H1 (cell line): ENCODE measurements around the gene LIMA1. TPM values are rescaled to one million over a fixed set of nuclear protein-coding genes. Genes with fewer than 3 reads are reported as not detected.

Source experiments
- CTCF ChIA-PET: fragments of 300-600 bp; sonication (Branson Sonifier 250); formaldehyde crosslinking; loops from one replicate; lab custom pipeline; 2021; ENCODE audit not compliant: partially characterized antibody; lab: Charles Lee
- POLR2A ChIA-PET: fragments of 300-600 bp; sonication (Branson Sonifier 250); formaldehyde crosslinking; loops from one replicate; lab custom pipeline; 2021; ENCODE audit warnings: inconsistent platforms; ENCODE audit not compliant: partially characterized antibody; lab: Charles Lee
- DNase-seq, 2 experiments: peaks; one replicate each; pipeline versions ENCODE4 v3.0.0 to v3.0.0-alpha.2; 2010 to 2022; ENCODE audit warnings: low spot score in 2 of 2, low read depth in 1 of 2, mixed read lengths in 1 of 2
- FAIRE-seq: peaks from 2 replicates; lab custom pipeline; 2011; peaks lifted over from hg19 to GRCh38; lab: Jason Lieb, UNC
- H2AFZ ChIP-seq: 2 replicates; pipeline ENCODE4 v1.8.1; 2012; ENCODE audit warnings: low read length, inconsistent platforms
- H2AK5ac ChIP-seq: 2 replicates; pipeline ENCODE4 v1.6.1; 2013; ENCODE audit warnings: low read depth, low read length
- H2BK120ac ChIP-seq: replicated peaks from 2 replicates; pipeline ENCODE3; 2013; ENCODE audit warnings: low read depth, low read length, inconsistent platforms
- H2BK12ac ChIP-seq: 2 replicates; pipeline ENCODE4 v1.6.1; 2013; ENCODE audit warnings: low read depth, low read length
- H2BK15ac ChIP-seq: 2 replicates; pipeline ENCODE4 v1.6.1; 2013; ENCODE audit warnings: low read length
- H2BK20ac ChIP-seq: 2 replicates; pipeline ENCODE4 v1.6.1; 2013; ENCODE audit warnings: low read length
- H2BK5ac ChIP-seq: 2 replicates; pipeline ENCODE4 v1.6.1; 2013; ENCODE audit warnings: low read depth, low read length
- H3K14ac ChIP-seq: 2 replicates; pipeline ENCODE4 v1.6.1; 2013; ENCODE audit warnings: inconsistent platforms; ENCODE audit not compliant: insufficient read length
- H3K18ac ChIP-seq: 2 replicates; pipeline ENCODE4 v1.6.1; 2013; ENCODE audit warnings: low read length; ENCODE audit errors: extremely low read depth
- H3K23ac ChIP-seq: 2 replicates; pipeline ENCODE4 v1.6.1; 2013; ENCODE audit warnings: inconsistent platforms; ENCODE audit not compliant: insufficient read length
- H3K23me2 ChIP-seq: 2 replicates; pipeline ENCODE4 v1.6.1; 2013; ENCODE audit warnings: low read depth, low read length
- H3K27ac ChIP-seq: 2 replicates; pipeline ENCODE4 v1.6.1; 2011; ENCODE audit warnings: low read depth, low read length, inconsistent platforms
- H3K27me3 ChIP-seq, 4 experiments: replicated peaks in 1 of 4; 1 replicate in 1 of 4; 2 replicates in 3 of 4; pipeline versions ENCODE4 v1.6.1 to v1.8.1; 2011 to 2013; ENCODE audit warnings: low read length in 3 of 4, mild to moderate bottlenecking in 3 of 4, inconsistent platforms in 2 of 4, mixed read lengths in 2 of 4, moderate library complexity in 1 of 4; ENCODE audit not compliant: control insufficient read depth in 3 of 4, insufficient read depth in 3 of 4; ENCODE audit errors: extremely low read depth in 1 of 4
- H3K36me3 ChIP-seq, 4 experiments: 2 replicates each; pipeline versions ENCODE4 v1.6.1 to v1.8.1; 2011 to 2013; ENCODE audit warnings: mild to moderate bottlenecking in 4 of 4, low read length in 3 of 4, moderate library complexity in 2 of 4, control low read depth in 1 of 4, inconsistent platforms in 1 of 4; ENCODE audit not compliant: insufficient read depth in 4 of 4, control insufficient read depth in 2 of 4
- H3K4ac ChIP-seq: replicated peaks from 2 replicates; pipeline ENCODE3; 2013; ENCODE audit warnings: low read length, low read depth, mixed read lengths, inconsistent platforms; ENCODE audit not compliant: insufficient read length
- H3K4me1 ChIP-seq, 4 experiments: replicated peaks in 1 of 4; 1 replicate in 1 of 4; 2 replicates in 3 of 4; pipeline versions ENCODE4 v1.6.1 to v1.8.1; 2011 to 2013; ENCODE audit warnings: low read length in 3 of 4, inconsistent platforms in 2 of 4, mixed read lengths in 1 of 4; ENCODE audit not compliant: insufficient read depth in 4 of 4, control insufficient read depth in 3 of 4
- H3K4me2 ChIP-seq, 2 experiments: 2 replicates each; pipeline versions ENCODE4 v1.6.1 to v1.8.1; 2011 to 2013; ENCODE audit warnings: low read depth in 2 of 2, low read length in 2 of 2, control low read depth in 1 of 2, inconsistent platforms in 1 of 2, mild to moderate bottlenecking in 1 of 2; ENCODE audit not compliant: insufficient read depth in 1 of 2
- H3K4me3 ChIP-seq, 4 experiments: fragments of 200-600, 300-600 bp in 1 of 4; sonication (generic), shearing (Covaris generic), sonication (Bioruptor Twin) in 1 of 4; 2 replicates each; pipeline versions ENCODE4 v1.5.1 to v1.8.1; 2011 to 2016; ENCODE audit warnings: low read length in 4 of 4, low read depth in 3 of 4, control low read depth in 2 of 4, inconsistent platforms in 2 of 4, mild to moderate bottlenecking in 2 of 4, mixed read lengths in 1 of 4, moderate library complexity in 1 of 4; ENCODE audit not compliant: insufficient read depth in 2 of 4; ENCODE audit errors: extremely low read depth in 1 of 4
- H3K56ac ChIP-seq: replicated peaks from 2 replicates; pipeline ENCODE3; 2013; ENCODE audit warnings: low read depth, mild to moderate bottlenecking, mixed read lengths, low read length, inconsistent platforms; ENCODE audit not compliant: insufficient read length
- H3K79me1 ChIP-seq: 2 replicates; pipeline ENCODE4 v1.6.1; 2013; ENCODE audit warnings: low read depth, low read length, control low read depth
- H3K79me2 ChIP-seq, 2 experiments: 2 replicates each; pipeline versions ENCODE4 v1.6.1 to v1.8.1; 2012 to 2013; ENCODE audit warnings: low read length in 2 of 2, mild to moderate bottlenecking in 2 of 2, inconsistent platforms in 1 of 2; ENCODE audit not compliant: insufficient read depth in 2 of 2, control insufficient read depth in 1 of 2
- H3K9ac ChIP-seq, 4 experiments: replicated peaks in 1 of 4; 1 replicate in 1 of 4; 2 replicates in 3 of 4; pipeline versions ENCODE4 v1.6.1 to v1.8.1; 2011 to 2013; ENCODE audit warnings: low read depth in 3 of 4, low read length in 3 of 4, control low read depth in 2 of 4, mild to moderate bottlenecking in 2 of 4, moderate library complexity in 2 of 4, inconsistent platforms in 1 of 4; ENCODE audit errors: extremely low read depth in 1 of 4
- H3K9me3 ChIP-seq, 2 experiments: 2 replicates each; pipeline versions ENCODE4 v1.6.1 to v1.8.1; 2012 to 2013; ENCODE audit warnings: mild to moderate bottlenecking in 2 of 2, moderate library complexity in 2 of 2, control low read depth in 1 of 2, inconsistent platforms in 1 of 2, low read depth in 1 of 2, low read length in 1 of 2, mixed read lengths in 1 of 2; ENCODE audit not compliant: insufficient read depth in 2 of 2
- H4K20me1 ChIP-seq, 2 experiments: replicated peaks in 1 of 2; 2 replicates each; pipeline versions ENCODE3 to v1.8.1; 2011 to 2013; ENCODE audit warnings: inconsistent platforms in 2 of 2, low read length in 2 of 2, mild to moderate bottlenecking in 1 of 2; ENCODE audit not compliant: insufficient read depth in 2 of 2, control insufficient read depth in 1 of 2
- H4K5ac ChIP-seq: 2 replicates; pipeline ENCODE4 v1.6.1; 2013; ENCODE audit warnings: low read length, low read depth, mixed read lengths, inconsistent platforms; ENCODE audit not compliant: insufficient read length
- H4K8ac ChIP-seq: 2 replicates; pipeline ENCODE4 v1.8.0; 2013; ENCODE audit warnings: mild to moderate bottlenecking, moderate library complexity, low read length, inconsistent platforms; ENCODE audit not compliant: insufficient read depth; ENCODE audit errors: extremely low read depth
- H4K91ac ChIP-seq: replicated peaks from 2 replicates; pipeline ENCODE3; 2013; ENCODE audit warnings: low read length, mixed read lengths, inconsistent platforms; ENCODE audit not compliant: insufficient read length
- CTCF ChIP-seq, 3 experiments: IDR thresholded peaks; 1 replicate in 2 of 3; 2 replicates in 1 of 3; pipeline versions ENCODE4 v1.5.1 to v1.6.1; 2011; ENCODE audit warnings: low read length in 3 of 3, mild to moderate bottlenecking in 3 of 3, inconsistent platforms in 2 of 3, low read depth in 1 of 3, moderate library complexity in 1 of 3; ENCODE audit not compliant: insufficient read depth in 1 of 3; ENCODE audit errors: control extremely low read depth in 1 of 3
- FOSL1 ChIP-seq: IDR thresholded peaks from 2 replicates; pipeline ENCODE4 v1.6.1; 2011; ENCODE audit warnings: mild to moderate bottlenecking, low read depth, low read length, moderate library complexity; ENCODE audit not compliant: insufficient read depth
- TCF12 ChIP-seq: IDR thresholded peaks from 2 replicates; pipeline ENCODE4 v1.6.1; 2011; ENCODE audit warnings: low read depth, mild to moderate bottlenecking, low read length
- WGBS, 2 experiments: shearing (Covaris generic) in 1 of 2; methylation state at CpG; one replicate each; pipeline versions ENCODE4 v1.1.6 to v1.1.7; 2013 to 2015; ENCODE audit warnings: low lambda C conversion rate in 2 of 2, mixed read lengths in 2 of 2, inconsistent platforms in 1 of 2, low coverage in 1 of 2, missing lambda C conversion rate in 1 of 2; ENCODE audit not compliant: insufficient replicate concordance in 2 of 2, insufficient coverage in 1 of 2, insufficient read length in 1 of 2; ENCODE audit errors: extremely low coverage in 1 of 2, missing lambda C conversion rate in 1 of 2; 5-methylcytosine and 5-hydroxymethylcytosine counted together
- polyA plus RNA-seq, 7 experiments: library from polyadenylated mRNA; depleted of rRNA in 3 of 7; stranded (reverse) in 5 of 7; unstranded in 2 of 7; fragments of >200 nt in 5 of 7; fragments of 200-250 nt in 2 of 7; gene quantifications; 1 replicate in 5 of 7; 2 replicates in 1 of 7; 4 replicates in 1 of 7; pipeline versions ENCODE4 v1.2.1 to v1.2.3, GENCODE V29; 2011 to 2013; ENCODE audit warnings: missing spikeins in 2 of 7, mixed read lengths in 2 of 7
- total RNA-seq: library from RNA; stranded (reverse); fragmentation: NEBNext Ultra II Directional; extraction: Animal tissue kit (Norgen Biotek cat#: 25700); gene quantifications from 2 replicates; pipeline ENCODE4 v1.2.1, GENCODE V29; 2021

Gene LIMA1
- total and polyA plus RNA-seq, 2 of the 8 experiments (the other 6 are each of a cell fraction or from before 2014, with no cell fraction given) = 12.7 to 47.6 TPM

- POLR2A ChIA-PET = no interaction called here
- no peak for TF ChIP-seq FOSL1
- TF ChIP-seq TCF12 = no peak
- no peak for TF ChIP-seq CTCF (IDR thresholded peaks at IDR 0.05; ENCODE audit: control extremely low read depth in 1 of 3, insufficient read depth in 1 of 3, low read depth in 1 of 3, low read length in 3 of 3)
Measured at GRCh38 chr12:50275556-50275955, 7.8 kb downstream of the LIMA1 start.

More at GRCh38 chr12:50275556-50275955, 7.8 kb downstream of the LIMA1 start:
- Histone ChIP-seq H2AFZ (no peak overlapping the region), H2BK15ac (no peak overlapping the region), H3K23ac (no peak overlapping the region), H2BK5ac (no peak overlapping the region), H2BK120ac (no peak overlapping the region), H2AK5ac (no peak overlapping the region), H2BK12ac (no peak overlapping the region), H3K27me3 (no peaks in the 10 kb centered on the region), H4K5ac (no peak overlapping the region), H2BK20ac (no peak overlapping the region), H3K4ac (no peak overlapping the region), H3K4me3 (no peak overlapping the region), H4K91ac (no peak overlapping the region), H4K20me1 (no peaks in the 10 kb centered on the region), H3K79me1 (no peaks in the 10 kb centered on the region), H3K4me1 (no peaks in the 10 kb centered on the region; a peak in 2 of 7 replicates), H3K23me2 (no peaks in the 10 kb centered on the region; the same call in 1 of the 2 replicates), H3K4me2 (no peak overlapping the region), H3K56ac (no peak overlapping the region), H3K9ac (no peak overlapping the region), H3K18ac (no peak overlapping the region), H3K27ac (no peak overlapping the region), H3K9me3 (no peaks in the 10 kb centered on the region), H3K36me3 (no peaks in the 10 kb centered on the region), H4K8ac (no peak overlapping the region), H3K14ac (no peak overlapping the region), H3K79me2 (no peaks in the 10 kb centered on the region)
- CTCF ChIA-PET = no interaction called here
- 74% methylated on average over 1 of the region's 1 CpG; no CpG with 5 or more reads in 1 of the 2 experiments for WGBS, 2 experiments
- FAIRE-seq (no peak), DNase-seq (no peak)
